Skeletal muscle satellite cell (primary cell): ENCODE data around the gene UCP2.
"Not testable (repeated sequence)": the region's sequence is repeated elsewhere in the genome, so short reads cannot be mapped to it uniquely, and the experiment has no call there.

Source experiments
- H3K27me3 ChIP-seq: 2 replicates; pipeline ENCODE4 v1.7.0; 2013; ENCODE audit warnings: low read length; ENCODE audit not compliant: control insufficient read depth, insufficient read depth
- H3K36me3 ChIP-seq: 2 replicates; pipeline ENCODE4 v1.7.0; 2013; ENCODE audit warnings: mild to moderate bottlenecking, control low read depth, low read length; ENCODE audit not compliant: insufficient read depth
- H3K4me1 ChIP-seq: 2 replicates; pipeline ENCODE4 v1.7.0; 2013; ENCODE audit warnings: low read length; ENCODE audit not compliant: control insufficient read depth, insufficient read depth
- H3K4me2 ChIP-seq: 2 replicates; pipeline ENCODE4 v1.7.0; 2013; ENCODE audit warnings: mild to moderate bottlenecking, low read length
- H3K4me3 ChIP-seq: 2 replicates; pipeline ENCODE4 v1.7.0; 2013; ENCODE audit warnings: low read length
- H3K9ac ChIP-seq: 2 replicates; pipeline ENCODE4 v1.7.0; 2013; ENCODE audit warnings: mild to moderate bottlenecking, low read depth, low read length, moderate library complexity
- H3K9me3 ChIP-seq: replicated peaks from 2 replicates; pipeline ENCODE4 v1.7.0; 2013; ENCODE audit warnings: mild to moderate bottlenecking, control low read depth, low read length

The UCP2 gene

DNA sequence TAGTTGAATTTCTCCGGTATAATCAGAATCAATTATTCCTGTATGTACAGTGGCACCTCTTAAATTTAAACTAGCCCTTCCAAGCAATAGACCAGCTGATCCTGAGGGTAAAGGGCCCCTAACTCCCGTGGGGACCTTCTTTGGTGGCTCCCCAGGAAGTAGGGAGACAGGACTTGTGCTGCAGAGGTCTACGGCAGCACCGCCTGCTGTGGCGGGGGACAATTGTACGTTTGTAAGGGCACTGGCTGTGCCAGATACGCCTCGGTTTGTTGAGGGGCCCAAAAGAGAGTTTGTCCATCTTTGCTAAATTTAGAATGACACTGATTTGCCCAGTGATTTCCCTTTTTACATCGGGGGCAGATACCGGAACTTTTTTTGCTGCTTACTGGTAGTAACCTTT is 37.7 kb downstream of the UCP2 start:
- Histone ChIP-seq H3K4me3 (no peak overlapping the region), H3K9ac (no peak overlapping the region), H3K9me3 (no peaks in the 10 kb centered on the region), H3K27me3 (no peaks in the 10 kb centered on the region), H3K4me1 (no peaks in the 10 kb centered on the region), H3K36me3 (no peaks in the 10 kb centered on the region), H3K4me2 (no peak overlapping the region)

- H3K4me2 ChIP-seq, result no peak overlapping the region
- no peaks in the 10 kb centered on the region for H3K4me1 ChIP-seq
- H3K9me3 ChIP-seq, result peaks cover under 1% of the 10 kb centered on the region
- H3K36me3 ChIP-seq, result no peaks in the 10 kb centered on the region
- H3K9ac ChIP-seq, result no peak overlapping the region
- no peak overlapping the region for H3K4me3 ChIP-seq
- no peaks in the 10 kb centered on the region for H3K27me3 ChIP-seq
Observed at GRCh38 chr11:73944085-73944484, 38.6 kb downstream of the UCP2 start.

- Histone ChIP-seq H3K9me3 (peaks cover 4% of the 10 kb centered on the region), H3K9ac (no peak overlapping the region), H3K27me3 (no peaks in the 10 kb centered on the region), H3K36me3 (no peaks in the 10 kb centered on the region), H3K4me1 (no peaks in the 10 kb centered on the region), H3K4me3 (no peak overlapping the region), H3K4me2 (no peak overlapping the region)
Observed at GRCh38 chr11:73942010-73942409, 40.6 kb downstream of the UCP2 start.

DNA sequence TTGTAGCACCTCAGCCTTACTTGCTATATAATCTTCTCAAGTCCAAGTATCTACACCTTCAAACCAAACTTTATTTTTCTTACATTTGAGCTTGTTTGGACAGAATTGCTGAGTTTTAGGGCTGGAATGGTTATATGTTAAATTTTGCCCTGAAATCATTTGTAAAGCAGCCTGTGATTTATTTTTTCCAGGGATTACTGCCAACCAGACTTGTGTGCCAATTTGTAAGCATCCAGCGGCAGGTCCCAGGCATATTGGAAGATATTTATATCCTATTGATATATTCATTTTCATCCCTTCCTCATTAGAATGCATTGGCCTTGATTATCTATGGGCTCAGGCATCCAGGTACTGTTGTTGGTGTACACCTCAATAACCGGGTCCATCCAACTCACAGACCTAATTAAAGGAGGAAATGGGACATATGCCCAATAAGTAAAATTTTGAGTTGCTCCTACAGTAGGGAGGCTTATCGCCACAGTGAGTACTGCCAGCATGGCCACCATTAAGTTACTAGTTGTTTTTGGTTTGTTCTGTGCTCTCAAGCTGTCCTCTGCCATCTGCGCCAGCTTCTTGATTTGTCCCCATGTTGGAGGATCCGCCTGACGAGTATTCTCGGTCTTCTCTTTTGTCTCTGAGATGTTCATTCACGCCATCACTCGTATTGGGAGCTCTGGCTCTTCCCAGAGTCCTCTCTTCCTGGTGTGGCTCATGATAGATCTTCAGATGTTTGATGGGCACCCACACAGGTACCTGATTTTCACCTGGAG is 41.7 kb downstream of the UCP2 start:
- Histone ChIP-seq H3K4me3 (no peak overlapping the region), H3K9me3 (peaks cover 4% of the 10 kb centered on the region), H3K9ac (no peak overlapping the region), H3K4me1 (no peaks in the 10 kb centered on the region), H3K4me2 (no peak overlapping the region), H3K27me3 (no peaks in the 10 kb centered on the region), H3K36me3 (no peaks in the 10 kb centered on the region)

GRCh38 chr11:73939096-73939495 is 43.5 kb downstream of the UCP2 start:
- no peaks in the 10 kb centered on the region for H3K36me3 ChIP-seq
- no peaks in the 10 kb centered on the region for H3K4me1 ChIP-seq
- no peak overlapping the region for H3K4me3 ChIP-seq
- peaks cover 4% of the 10 kb centered on the region for H3K9me3 ChIP-seq
- no peak overlapping the region for H3K9ac ChIP-seq
- no peaks in the 10 kb centered on the region for H3K27me3 ChIP-seq
- no peak overlapping the region for H3K4me2 ChIP-seq

DNA sequence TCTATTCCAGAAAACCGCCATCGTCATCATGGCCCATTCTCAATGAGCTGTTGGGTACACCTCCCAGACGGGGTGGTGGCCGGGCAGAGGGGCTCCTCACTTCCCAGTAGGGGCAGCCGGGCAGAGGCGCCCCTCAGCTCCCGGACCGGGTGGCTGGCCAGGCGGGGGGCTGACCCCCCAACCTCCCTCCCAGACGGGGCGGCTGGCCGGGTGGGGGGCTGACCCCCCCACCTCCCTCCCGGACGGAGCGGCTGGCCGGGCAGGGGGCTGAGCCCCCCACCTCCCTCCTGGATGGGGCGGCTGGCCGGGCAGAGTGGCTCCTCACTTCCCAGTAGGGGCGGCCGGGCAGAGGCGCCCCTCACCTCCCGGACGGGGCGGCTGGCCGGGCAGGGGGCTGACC is 46.6 kb downstream of the UCP2 start:
- H3K4me2 ChIP-seq, H3K9me3 ChIP-seq, H3K4me3 ChIP-seq, H3K9ac ChIP-seq, H3K27me3 ChIP-seq, H3K36me3 ChIP-seq, H3K4me1 ChIP-seq: not testable (repeated sequence)

DNA sequence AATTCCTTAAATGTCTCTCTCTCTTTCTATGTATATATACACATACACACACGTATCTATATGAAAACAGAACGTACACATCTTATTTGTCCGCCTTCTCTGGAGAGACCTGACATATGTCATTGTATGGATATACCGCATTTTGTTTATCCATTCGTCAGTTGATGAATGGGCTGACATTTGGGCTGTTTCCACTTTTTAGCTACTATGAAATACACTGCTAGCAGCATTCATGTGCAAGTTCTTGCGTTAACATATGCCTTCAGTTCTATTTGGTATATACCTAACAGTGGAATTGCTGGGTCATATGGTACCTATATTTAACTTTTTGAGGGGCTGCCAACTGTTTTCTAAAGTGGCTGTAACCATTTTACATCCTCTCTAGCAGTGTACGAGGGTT is 49.9 kb downstream of the UCP2 start:
- Histone ChIP-seq H3K27me3 (no peaks in the 10 kb centered on the region), H3K4me3 (no peak overlapping the region), H3K9ac (no peak overlapping the region), H3K36me3 (peaks cover 3% of the 10 kb centered on the region), H3K4me1 (no peaks in the 10 kb centered on the region), H3K9me3 (no peaks in the 10 kb centered on the region), H3K4me2 (no peak overlapping the region)

DNA sequence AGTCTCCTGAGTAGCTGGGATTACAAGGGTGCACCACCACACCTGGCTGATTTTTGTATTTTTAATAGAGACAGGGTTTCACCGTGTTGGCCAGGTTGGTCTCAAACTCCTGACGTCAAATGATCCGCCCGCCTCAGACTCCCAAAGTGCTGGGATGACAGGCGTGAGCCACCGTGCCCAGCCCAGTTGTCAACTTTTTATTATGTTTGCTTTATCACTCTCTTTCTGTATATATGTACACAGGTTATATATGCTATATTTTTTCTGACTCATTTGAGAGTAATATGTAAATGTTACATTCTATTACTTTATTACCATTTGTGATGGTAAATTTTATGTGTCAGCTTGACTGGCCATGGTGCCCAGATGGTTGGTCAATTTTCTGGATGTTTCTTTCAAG is 50.7 kb downstream of the UCP2 start:
- H3K4me2 ChIP-seq, result no peak overlapping the region
- H3K9me3 ChIP-seq, result no peaks in the 10 kb centered on the region
- H3K9ac ChIP-seq, result no peak overlapping the region
- no peaks in the 10 kb centered on the region for H3K27me3 ChIP-seq
- H3K4me1 ChIP-seq, result no peaks in the 10 kb centered on the region
- no peak overlapping the region for H3K4me3 ChIP-seq
- peaks cover 8% of the 10 kb centered on the region for H3K36me3 ChIP-seq

DNA sequence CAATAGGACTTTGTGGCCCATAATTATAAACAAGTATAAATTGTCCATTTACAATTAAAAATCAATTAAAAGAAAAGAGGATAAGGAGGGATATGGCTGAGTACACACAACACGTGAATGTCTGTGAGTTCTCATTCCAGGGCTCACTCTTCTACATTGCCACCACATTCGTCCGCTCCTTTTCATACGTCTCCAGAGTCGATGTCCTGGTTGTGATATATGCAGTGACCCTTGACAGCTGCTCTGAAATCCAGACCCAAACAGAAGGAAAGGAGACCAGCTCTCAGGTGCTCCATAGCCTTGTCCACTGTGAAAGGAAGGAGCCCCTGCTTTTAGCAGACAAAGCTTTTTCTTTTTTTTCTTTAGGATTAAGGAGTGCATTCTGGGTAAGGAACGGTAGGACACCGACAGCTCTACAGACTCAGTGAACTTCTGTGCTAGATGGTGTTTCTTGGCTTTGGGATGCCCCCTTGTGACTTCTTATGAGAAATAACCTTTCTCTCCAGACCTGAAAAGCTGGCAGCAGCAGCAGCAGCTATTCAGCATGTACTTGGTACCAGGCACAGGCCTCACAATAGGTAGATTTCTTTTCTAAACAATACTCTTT is 51.5 kb downstream of the UCP2 start:
- Histone ChIP-seq H3K4me3 (no peak overlapping the region), H3K4me2 (no peak overlapping the region), H3K27me3 (no peaks in the 10 kb centered on the region), H3K4me1 (no peaks in the 10 kb centered on the region), H3K9me3 (no peaks in the 10 kb centered on the region), H3K9ac (no peak overlapping the region), H3K36me3 (peaks cover 9% of the 10 kb centered on the region)

- H3K27me3 ChIP-seq, result no peaks in the 10 kb centered on the region
- peaks cover 10% of the 10 kb centered on the region for H3K36me3 ChIP-seq
Observed at GRCh38 chr11:73929388-73929787, 53.3 kb downstream of the UCP2 start.

More at GRCh38 chr11:73929388-73929787, 53.3 kb downstream of the UCP2 start:
- Histone ChIP-seq H3K4me1 (no peaks in the 10 kb centered on the region), H3K9ac (no peak overlapping the region), H3K9me3 (no peaks in the 10 kb centered on the region), H3K4me2 (no peak overlapping the region), H3K4me3 (no peak overlapping the region)
